Tibial nerve (tissue), 4 donors: ENCODE data around the gene GPR4.

ENCODE experiments used
- EP300 ChIP-seq, 2 donors: sonication (generic); formaldehyde crosslinking; IDR thresholded peaks; one replicate each; pipeline ENCODE4 v1.6.1; 2017; ENCODE audit warnings: antibody characterized with exemption in 2 of 2, mild to moderate bottlenecking in 1 of 2
- POLR2A ChIP-seq, 2 donors: fragments of 450-650 bp; IDR thresholded peaks; one replicate each; pipeline ENCODE4 v1.6.1; 2017; ENCODE audit warnings: antibody characterized with exemption in 2 of 2, mild to moderate bottlenecking in 2 of 2, moderate library complexity in 2 of 2
- TF ChIP-seq, protein P1 (sequence below), 5 experiments: fragments of 200-600 bp in 3 of 5; fragments of 450-650 bp in 2 of 5; sonication (generic) in 3 of 5; IDR thresholded peaks; one replicate each; pipeline ENCODE4 v1.5.1; 2016 to 2019; ENCODE audit warnings: antibody characterized with exemption in 5 of 5, mild to moderate bottlenecking in 3 of 5, moderate library complexity in 2 of 5

- TF ChIP-seq, protein P1, sequence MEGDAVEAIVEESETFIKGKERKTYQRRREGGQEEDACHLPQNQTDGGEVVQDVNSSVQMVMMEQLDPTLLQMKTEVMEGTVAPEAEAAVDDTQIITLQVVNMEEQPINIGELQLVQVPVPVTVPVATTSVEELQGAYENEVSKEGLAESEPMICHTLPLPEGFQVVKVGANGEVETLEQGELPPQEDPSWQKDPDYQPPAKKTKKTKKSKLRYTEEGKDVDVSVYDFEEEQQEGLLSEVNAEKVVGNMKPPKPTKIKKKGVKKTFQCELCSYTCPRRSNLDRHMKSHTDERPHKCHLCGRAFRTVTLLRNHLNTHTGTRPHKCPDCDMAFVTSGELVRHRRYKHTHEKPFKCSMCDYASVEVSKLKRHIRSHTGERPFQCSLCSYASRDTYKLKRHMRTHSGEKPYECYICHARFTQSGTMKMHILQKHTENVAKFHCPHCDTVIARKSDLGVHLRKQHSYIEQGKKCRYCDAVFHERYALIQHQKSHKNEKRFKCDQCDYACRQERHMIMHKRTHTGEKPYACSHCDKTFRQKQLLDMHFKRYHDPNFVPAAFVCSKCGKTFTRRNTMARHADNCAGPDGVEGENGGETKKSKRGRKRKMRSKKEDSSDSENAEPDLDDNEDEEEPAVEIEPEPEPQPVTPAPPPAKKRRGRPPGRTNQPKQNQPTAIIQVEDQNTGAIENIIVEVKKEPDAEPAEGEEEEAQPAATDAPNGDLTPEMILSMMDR (IDR thresholded peaks at IDR 0.05), result no peak
- no peak for TF ChIP-seq POLR2A (IDR thresholded peaks at IDR 0.05)
- TF ChIP-seq EP300 (IDR thresholded peaks at IDR 0.05), result no peak
Measured at GRCh38 chr19:45592366-45592765, 9.6 kb downstream of the GPR4 start.
